Vagina (tissue), 2 donors: ENCODE results near the gene FBXL5. TPM values are rescaled to one million over a fixed set of nuclear protein-coding genes. Genes with fewer than 3 reads are reported as not detected.

ENCODE experiments used
- DNase-seq, 2 donors: peaks; one replicate each; pipeline ENCODE4 v3.0.0-alpha.2; 2017; ENCODE audit errors: extremely low spot score in 2 of 2
- H3K27ac ChIP-seq: fragments of 200-600 bp; sonication (generic); one replicate; pipeline ENCODE4 v1.5.1; 2019
- H3K27me3 ChIP-seq: fragments of 200-600 bp; sonication (generic); one replicate; pipeline ENCODE4 v1.5.1; 2019
- H3K36me3 ChIP-seq, 2 donors: fragments of 200-600 bp; sonication (generic); one replicate each; pipeline ENCODE4 v1.5.1; 2017 to 2019
- H3K4me1 ChIP-seq: fragments of 200-600 bp; sonication (generic); one replicate; pipeline ENCODE4 v1.5.1; 2019
- H3K4me3 ChIP-seq, 2 donors: fragments of 200-600 bp; sonication (generic); 1 replicate in 1 of 2; 2 replicates in 1 of 2; pipeline ENCODE4 v1.5.1; 2016 to 2019
- H3K9me3 ChIP-seq: fragments of 200-600 bp; sonication (generic); one replicate; pipeline ENCODE4 v1.5.1; 2019
- POLR2A ChIP-seq, 2 donors: fragments of 450-650 bp; IDR thresholded peaks; one replicate each; pipeline ENCODE4 v1.6.1; 2017; ENCODE audit warnings: antibody characterized with exemption in 2 of 2, mild to moderate bottlenecking in 2 of 2, moderate library complexity in 2 of 2
- POLR2AphosphoS5 ChIP-seq, 2 donors: sonication (generic); formaldehyde crosslinking; IDR thresholded peaks; one replicate each; pipeline ENCODE4 v1.9.0; 2017; ENCODE audit warnings: antibody characterized with exemption in 2 of 2, mild to moderate bottlenecking in 2 of 2, low read depth in 1 of 2; ENCODE audit not compliant: insufficient read depth in 1 of 2
- intact Hi-C: fragments of 100-400 bp; cut with DNase I; formaldehyde crosslinking; loops from one replicate; pipeline ENCODE4 v1.15.1; 2023
- total RNA-seq: library from RNA; depleted of rRNA; stranded (reverse); fragments of >200 nt; gene quantifications from one replicate; pipeline ENCODE4 v1.2.3, GENCODE V29; 2016
- TF ChIP-seq, protein P1 (sequence below), 3 experiments: fragments of 450-650 bp in 2 of 3; fragments of 200-600 bp in 1 of 3; sonication (generic) in 1 of 3; IDR thresholded peaks; one replicate each; pipeline ENCODE4 v1.5.1; 2017 to 2019; ENCODE audit warnings: antibody characterized with exemption in 3 of 3, mild to moderate bottlenecking in 2 of 3, moderate library complexity in 2 of 3

The FBXL5 gene
- total RNA-seq, 1 donor from 2014 or later, result 103 TPM

DNA sequence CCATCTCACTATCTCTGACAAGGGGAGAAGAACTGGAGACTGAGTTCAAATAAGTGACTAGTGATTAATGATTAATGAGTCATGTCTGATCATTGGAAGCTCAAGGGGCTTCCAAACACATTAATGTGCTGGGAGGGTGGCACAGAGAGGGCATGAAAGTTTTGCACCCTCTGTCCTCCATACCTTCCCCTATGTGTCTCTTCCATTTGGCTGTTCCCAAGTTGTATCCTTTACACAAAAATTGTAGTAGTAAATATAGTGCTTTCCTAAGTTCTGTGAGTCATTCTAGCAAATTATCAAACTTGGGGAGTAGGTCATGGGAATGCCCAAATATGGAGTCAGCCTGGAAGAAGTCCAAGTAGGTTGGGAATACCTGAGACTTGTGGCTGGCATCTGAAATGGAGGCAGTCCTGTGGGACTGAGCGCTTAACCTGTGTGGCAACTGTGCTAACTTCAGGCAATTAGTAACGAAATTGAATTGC lies 22.4 kb upstream of the FBXL5 start:
- Histone ChIP-seq H3K4me1 (peaks cover 7% of the 10 kb centered on the region), H3K9me3 (no peaks in the 10 kb centered on the region), H3K27ac (no peak overlapping the region), H3K36me3 (no peaks in the 10 kb centered on the region), H3K4me3 (no peak overlapping the region), H3K27me3 (no peaks in the 10 kb centered on the region)
- TF ChIP-seq POLR2AphosphoS5 (IDR thresholded peaks at IDR 0.05; ENCODE audit: insufficient read depth in 1 of 2, low read depth in 1 of 2), result no peak
- no peak for TF ChIP-seq POLR2A (IDR thresholded peaks at IDR 0.05)
- TF ChIP-seq, protein P1, sequence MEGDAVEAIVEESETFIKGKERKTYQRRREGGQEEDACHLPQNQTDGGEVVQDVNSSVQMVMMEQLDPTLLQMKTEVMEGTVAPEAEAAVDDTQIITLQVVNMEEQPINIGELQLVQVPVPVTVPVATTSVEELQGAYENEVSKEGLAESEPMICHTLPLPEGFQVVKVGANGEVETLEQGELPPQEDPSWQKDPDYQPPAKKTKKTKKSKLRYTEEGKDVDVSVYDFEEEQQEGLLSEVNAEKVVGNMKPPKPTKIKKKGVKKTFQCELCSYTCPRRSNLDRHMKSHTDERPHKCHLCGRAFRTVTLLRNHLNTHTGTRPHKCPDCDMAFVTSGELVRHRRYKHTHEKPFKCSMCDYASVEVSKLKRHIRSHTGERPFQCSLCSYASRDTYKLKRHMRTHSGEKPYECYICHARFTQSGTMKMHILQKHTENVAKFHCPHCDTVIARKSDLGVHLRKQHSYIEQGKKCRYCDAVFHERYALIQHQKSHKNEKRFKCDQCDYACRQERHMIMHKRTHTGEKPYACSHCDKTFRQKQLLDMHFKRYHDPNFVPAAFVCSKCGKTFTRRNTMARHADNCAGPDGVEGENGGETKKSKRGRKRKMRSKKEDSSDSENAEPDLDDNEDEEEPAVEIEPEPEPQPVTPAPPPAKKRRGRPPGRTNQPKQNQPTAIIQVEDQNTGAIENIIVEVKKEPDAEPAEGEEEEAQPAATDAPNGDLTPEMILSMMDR (IDR thresholded peaks at IDR 0.05), result no peak
- intact Hi-C loops, result no loop called here
- no peak for DNase-seq

DNA sequence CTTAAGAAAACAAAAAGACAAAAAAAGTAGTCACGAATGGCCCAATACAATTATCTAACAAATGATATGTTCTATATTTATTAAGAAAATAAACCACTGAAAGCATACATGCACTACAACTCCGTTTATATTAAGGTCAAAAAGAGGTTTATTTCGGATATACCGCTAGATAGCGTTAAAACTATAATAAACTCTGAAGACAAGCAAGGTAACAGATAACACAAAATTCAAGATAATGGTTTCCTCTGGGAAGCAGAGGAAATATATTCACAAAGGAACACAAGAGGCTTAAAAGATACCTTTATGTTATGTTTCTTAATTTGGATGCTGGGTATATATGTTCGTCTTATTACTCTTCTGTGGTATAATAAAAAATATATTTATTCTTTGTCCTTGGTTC lies 21.7 kb upstream of the FBXL5 start:
- intact Hi-C loops, result no loop called here

DNA sequence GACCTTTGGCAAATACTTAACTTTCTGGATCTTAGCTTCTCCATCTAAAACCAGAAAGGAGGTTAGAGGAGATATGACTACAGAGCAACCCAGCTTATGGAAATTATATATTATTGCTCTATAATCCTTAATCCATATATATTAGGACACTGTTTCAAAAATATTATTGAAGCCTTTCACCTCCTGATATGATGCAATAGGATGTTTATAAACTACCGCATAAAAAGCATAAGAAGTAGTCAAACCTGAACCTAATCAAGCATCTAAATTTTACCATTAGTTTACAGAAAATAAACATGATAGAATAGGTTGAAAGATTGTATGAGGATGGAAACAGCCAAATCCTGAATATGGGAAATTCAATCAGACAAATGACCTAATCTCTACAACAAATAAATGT lies 20.9 kb upstream of the FBXL5 start:
- TF ChIP-seq, protein P1 (IDR thresholded peaks at IDR 0.05), result no peak
- no peak for TF ChIP-seq POLR2A (IDR thresholded peaks at IDR 0.05)
- TF ChIP-seq POLR2AphosphoS5 (IDR thresholded peaks at IDR 0.05; ENCODE audit: insufficient read depth in 1 of 2, low read depth in 1 of 2), result no peak
- Histone ChIP-seq H3K9me3 (no peaks in the 10 kb centered on the region), H3K27me3 (no peaks in the 10 kb centered on the region), H3K4me1 (peaks cover 2% of the 10 kb centered on the region), H3K4me3 (no peak overlapping the region), H3K27ac (no peak overlapping the region), H3K36me3 (no peaks in the 10 kb centered on the region)
- no peak for DNase-seq
- intact Hi-C loops, result no loop called here

More for the DNA sequence above, 21.7 kb upstream of the FBXL5 start:
- DNase-seq, result no peak
- no peak overlapping the region for H3K27ac ChIP-seq
- no peaks in the 10 kb centered on the region for H3K9me3 ChIP-seq
- no peaks in the 10 kb centered on the region for H3K36me3 ChIP-seq
- H3K27me3 ChIP-seq, result no peaks in the 10 kb centered on the region
- H3K4me1 ChIP-seq, result peaks cover 4% of the 10 kb centered on the region
- H3K4me3 ChIP-seq, result no peak overlapping the region
- no peak for TF ChIP-seq POLR2AphosphoS5 (IDR thresholded peaks at IDR 0.05; ENCODE audit: insufficient read depth in 1 of 2, low read depth in 1 of 2)

DNA sequence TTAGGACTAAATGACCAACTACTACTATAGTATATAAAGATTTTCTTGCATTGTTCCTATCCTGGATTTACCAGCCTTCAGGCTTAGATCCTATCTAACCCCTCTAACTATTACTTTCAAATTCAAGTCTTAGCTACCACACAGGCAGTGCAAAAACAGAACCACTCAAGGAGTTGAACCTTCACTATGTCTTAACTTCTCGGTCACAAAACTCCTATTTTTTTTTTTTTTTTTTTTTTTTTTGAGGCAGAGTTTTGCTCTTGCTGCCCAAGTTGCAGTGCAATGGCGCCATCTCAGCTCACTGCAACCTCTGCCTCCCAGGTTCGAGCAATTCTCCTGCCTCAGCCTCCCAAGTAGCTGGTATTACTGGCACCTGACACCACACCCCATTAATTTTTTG lies 20.2 kb upstream of the FBXL5 start:
- H3K27me3 ChIP-seq, result no peaks in the 10 kb centered on the region
- intact Hi-C loops, result no loop called here
- no peaks in the 10 kb centered on the region for H3K36me3 ChIP-seq
- no peaks in the 10 kb centered on the region for H3K4me1 ChIP-seq
- no peak overlapping the region for H3K4me3 ChIP-seq
- H3K9me3 ChIP-seq, result no peaks in the 10 kb centered on the region
- TF ChIP-seq POLR2AphosphoS5 (IDR thresholded peaks at IDR 0.05; ENCODE audit: insufficient read depth in 1 of 2, low read depth in 1 of 2) (no peak), POLR2A (IDR thresholded peaks at IDR 0.05) (no peak)
- TF ChIP-seq, protein P1 (IDR thresholded peaks at IDR 0.05), result no peak
- no peak overlapping the region for H3K27ac ChIP-seq
- DNase-seq, result no peak

DNA sequence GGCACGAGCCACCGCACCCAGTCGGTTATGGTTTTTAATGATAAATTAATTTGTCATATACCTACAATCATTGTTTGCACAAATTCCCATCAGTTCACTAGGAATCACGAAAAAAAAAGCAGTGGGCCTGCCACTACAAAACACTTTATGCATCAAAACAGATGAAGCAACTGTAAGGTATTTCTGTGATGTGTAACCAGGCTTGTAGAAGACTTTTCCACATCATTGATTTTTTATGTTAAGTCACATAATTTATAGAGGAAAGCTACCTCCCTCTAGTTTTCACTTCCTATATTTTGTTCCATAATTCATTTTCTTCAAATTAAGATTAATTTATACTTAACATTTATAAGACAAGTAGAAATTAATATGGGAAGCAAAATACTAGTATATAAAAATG lies 19.8 kb upstream of the FBXL5 start:
- Histone ChIP-seq H3K27me3 (no peaks in the 10 kb centered on the region), H3K27ac (no peak overlapping the region), H3K9me3 (no peaks in the 10 kb centered on the region), H3K4me3 (no peak overlapping the region), H3K36me3 (no peaks in the 10 kb centered on the region), H3K4me1 (no peaks in the 10 kb centered on the region)
- DNase-seq, result no peak
- TF ChIP-seq POLR2A (IDR thresholded peaks at IDR 0.05) (no peak), POLR2AphosphoS5 (IDR thresholded peaks at IDR 0.05; ENCODE audit: insufficient read depth in 1 of 2, low read depth in 1 of 2) (no peak)
- TF ChIP-seq, protein P1 (IDR thresholded peaks at IDR 0.05), result no peak
- intact Hi-C loops, result no loop called here
